ENCODE data around the gene CSTF1. TPM values are rescaled to one million over a fixed set of nuclear protein-coding genes. Genes with fewer than 3 reads are reported as not detected.

The CSTF1 gene
- total RNA-seq, 1 donor from 2014 or later: 51.9 TPM

GRCh38 chr20:56422076-56422823 lies 29.8 kb downstream of the CSTF1 start:
- H3K9me3 Mint-ChIP-seq: no peaks in the 10 kb centered on the region

DNA sequence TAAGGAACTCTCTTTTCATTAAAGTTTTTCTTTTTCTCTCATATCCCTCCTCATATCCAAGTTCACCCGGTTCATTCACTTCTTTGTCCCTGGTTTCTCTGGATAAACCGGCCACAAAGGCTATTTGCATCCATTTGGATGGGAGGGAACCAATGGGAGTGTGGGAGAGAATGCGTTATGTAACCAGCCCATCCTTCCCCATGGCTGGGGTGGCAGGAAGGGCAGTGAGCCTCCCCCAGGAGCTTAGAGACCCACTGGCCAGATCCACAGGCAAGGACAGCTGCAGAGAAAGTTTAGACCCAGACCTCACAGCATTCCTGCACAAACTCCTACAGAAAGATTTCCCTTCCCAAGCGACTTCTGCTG lies 30.4 kb downstream of the CSTF1 start:
- no peak overlapping the region for H3K27ac Mint-ChIP-seq (ENCODE audit: unreplicated experiment)

More at GRCh38 chr20:56422076-56422823, 29.8 kb downstream of the CSTF1 start:
- DNase-seq (ENCODE audit: low read depth, low spot score): no peak
- Mint-ChIP-seq H3K4me1 (peaks cover 20% of the 10 kb centered on the region), H3K36me3 (ENCODE audit: low read depth) (no peaks in the 10 kb centered on the region), H3K27me3 (ENCODE audit: low read depth) (no peaks in the 10 kb centered on the region), H3K4me3 (no peak overlapping the region), H3K27ac (ENCODE audit: unreplicated experiment) (peak overlapping the region; percentile 31)
- TF ChIP-seq, protein P1, sequence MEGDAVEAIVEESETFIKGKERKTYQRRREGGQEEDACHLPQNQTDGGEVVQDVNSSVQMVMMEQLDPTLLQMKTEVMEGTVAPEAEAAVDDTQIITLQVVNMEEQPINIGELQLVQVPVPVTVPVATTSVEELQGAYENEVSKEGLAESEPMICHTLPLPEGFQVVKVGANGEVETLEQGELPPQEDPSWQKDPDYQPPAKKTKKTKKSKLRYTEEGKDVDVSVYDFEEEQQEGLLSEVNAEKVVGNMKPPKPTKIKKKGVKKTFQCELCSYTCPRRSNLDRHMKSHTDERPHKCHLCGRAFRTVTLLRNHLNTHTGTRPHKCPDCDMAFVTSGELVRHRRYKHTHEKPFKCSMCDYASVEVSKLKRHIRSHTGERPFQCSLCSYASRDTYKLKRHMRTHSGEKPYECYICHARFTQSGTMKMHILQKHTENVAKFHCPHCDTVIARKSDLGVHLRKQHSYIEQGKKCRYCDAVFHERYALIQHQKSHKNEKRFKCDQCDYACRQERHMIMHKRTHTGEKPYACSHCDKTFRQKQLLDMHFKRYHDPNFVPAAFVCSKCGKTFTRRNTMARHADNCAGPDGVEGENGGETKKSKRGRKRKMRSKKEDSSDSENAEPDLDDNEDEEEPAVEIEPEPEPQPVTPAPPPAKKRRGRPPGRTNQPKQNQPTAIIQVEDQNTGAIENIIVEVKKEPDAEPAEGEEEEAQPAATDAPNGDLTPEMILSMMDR (conservative IDR thresholded peaks at IDR 0.05): no peak

DNA sequence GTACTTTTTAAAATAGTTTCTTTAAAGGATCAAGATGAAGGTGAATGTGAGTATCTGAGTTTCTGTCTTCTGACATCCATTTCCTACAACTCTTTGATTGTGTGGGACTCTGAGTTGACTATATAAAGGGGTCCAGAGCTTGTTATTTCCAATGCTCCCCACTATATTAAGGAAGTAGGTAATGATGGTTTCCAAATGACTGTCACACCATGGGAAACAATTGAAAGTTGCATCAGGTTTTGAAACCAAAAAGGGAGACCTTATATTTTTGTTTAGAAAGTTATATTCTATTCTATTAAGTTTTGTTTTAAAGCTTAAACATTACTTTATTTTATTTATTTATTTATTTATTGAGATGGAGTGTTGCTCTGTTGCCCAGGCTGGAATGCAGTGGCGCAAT lies 30.8 kb downstream of the CSTF1 start:
- TF ChIP-seq, protein P1 (conservative IDR thresholded peaks at IDR 0.05): no peak

More for the DNA sequence above, 30.4 kb downstream of the CSTF1 start:
- Mint-ChIP-seq H3K27me3 (ENCODE audit: low read depth) (no peaks in the 10 kb centered on the region), H3K36me3 (ENCODE audit: low read depth) (no peaks in the 10 kb centered on the region), H3K9me3 (no peaks in the 10 kb centered on the region), H3K4me3 (no peak overlapping the region), H3K4me1 (peaks cover 20% of the 10 kb centered on the region)
- DNase-seq (ENCODE audit: low read depth, low spot score): no peak
- TF ChIP-seq, protein P1 (conservative IDR thresholded peaks at IDR 0.05): no peak

DNA sequence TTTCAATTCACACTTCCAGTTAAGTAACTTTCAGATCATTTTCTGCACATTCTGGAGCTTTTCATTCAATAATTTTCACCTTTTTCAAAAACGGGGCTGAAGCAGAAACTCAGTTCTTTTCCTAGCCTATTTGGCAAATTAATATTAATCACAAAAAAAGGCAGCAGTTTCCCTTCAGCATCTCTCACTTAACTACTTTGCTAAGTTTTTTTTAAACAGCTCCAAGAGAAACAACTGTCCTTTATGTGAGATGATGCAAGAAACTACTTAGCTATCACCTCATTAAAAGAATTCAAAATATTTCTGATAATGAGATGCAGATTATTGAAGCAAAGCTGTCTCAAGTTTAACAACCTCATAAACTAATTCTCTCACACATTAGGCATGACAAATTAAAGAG lies 31.4 kb downstream of the CSTF1 start:
- H3K4me3 Mint-ChIP-seq: no peak overlapping the region
- H3K4me1 Mint-ChIP-seq: peaks cover 20% of the 10 kb centered on the region
- H3K36me3 Mint-ChIP-seq (ENCODE audit: low read depth): no peaks in the 10 kb centered on the region
- no peak for DNase-seq (ENCODE audit: low read depth, low spot score)
- TF ChIP-seq, protein P1 (conservative IDR thresholded peaks at IDR 0.05): no peak
- no peak overlapping the region for H3K27ac Mint-ChIP-seq (ENCODE audit: unreplicated experiment)
- no peaks in the 10 kb centered on the region for H3K27me3 Mint-ChIP-seq (ENCODE audit: low read depth)
- H3K9me3 Mint-ChIP-seq: no peaks in the 10 kb centered on the region

More for the DNA sequence above, 30.8 kb downstream of the CSTF1 start:
- H3K27me3 Mint-ChIP-seq (ENCODE audit: low read depth): no peaks in the 10 kb centered on the region
- peaks cover 20% of the 10 kb centered on the region for H3K4me1 Mint-ChIP-seq
- H3K36me3 Mint-ChIP-seq (ENCODE audit: low read depth): no peaks in the 10 kb centered on the region
- no peaks in the 10 kb centered on the region for H3K9me3 Mint-ChIP-seq
- H3K27ac Mint-ChIP-seq (ENCODE audit: unreplicated experiment): no peak overlapping the region
- no peak for DNase-seq (ENCODE audit: low read depth, low spot score)
- no peak overlapping the region for H3K4me3 Mint-ChIP-seq

- Mint-ChIP-seq H3K4me3 (no peak overlapping the region), H3K36me3 (ENCODE audit: low read depth) (no peaks in the 10 kb centered on the region), H3K27ac (ENCODE audit: unreplicated experiment) (peak overlapping the region; percentile 24), H3K27me3 (ENCODE audit: low read depth) (no peaks in the 10 kb centered on the region), H3K4me1 (peaks cover 29% of the 10 kb centered on the region), H3K9me3 (no peaks in the 10 kb centered on the region)
- no peak for DNase-seq (ENCODE audit: low read depth, low spot score)
- TF ChIP-seq, protein P1 (conservative IDR thresholded peaks at IDR 0.05): no peak
These were observed 32.5 kb downstream of the CSTF1 start for GRCh38 chr20:56424931-56425330.

All from neural crest cell (in vitro differentiated cells).